Upper lobe of left lung (tissue), 4 donors: Measurements from ENCODE around the gene AMIGO3.
"Not testable (repeated sequence)": the region's sequence is repeated elsewhere in the genome, so short reads cannot be mapped to it uniquely, and the experiment has no call there.

Source experiments
- EP300 ChIP-seq, 4 donors: sonication (generic); formaldehyde crosslinking; IDR thresholded peaks; one replicate each; pipeline ENCODE4 v1.5.1; 2017; ENCODE audit warnings: antibody characterized with exemption in 4 of 4, control low read depth in 2 of 4
- POLR2A ChIP-seq, 4 donors: fragments of 450-650 bp; IDR thresholded peaks; one replicate each; pipeline ENCODE4 v1.5.1; 2016 to 2017; ENCODE audit warnings: antibody characterized with exemption in 4 of 4, mild to moderate bottlenecking in 2 of 4
- POLR2AphosphoS5 ChIP-seq, 2 donors: sonication (generic); formaldehyde crosslinking; IDR thresholded peaks; one replicate each; pipeline ENCODE4 v1.5.1; 2017; ENCODE audit warnings: antibody characterized with exemption in 2 of 2
- TF ChIP-seq, protein P1 (sequence below), 6 experiments: fragments of 450-650 bp in 4 of 6; fragments of 200-600 bp in 2 of 6; sonication (generic) in 2 of 6; IDR thresholded peaks; one replicate each; pipeline ENCODE4 v1.5.1; 2016 to 2019; ENCODE audit warnings: antibody characterized with exemption in 6 of 6

DNA sequence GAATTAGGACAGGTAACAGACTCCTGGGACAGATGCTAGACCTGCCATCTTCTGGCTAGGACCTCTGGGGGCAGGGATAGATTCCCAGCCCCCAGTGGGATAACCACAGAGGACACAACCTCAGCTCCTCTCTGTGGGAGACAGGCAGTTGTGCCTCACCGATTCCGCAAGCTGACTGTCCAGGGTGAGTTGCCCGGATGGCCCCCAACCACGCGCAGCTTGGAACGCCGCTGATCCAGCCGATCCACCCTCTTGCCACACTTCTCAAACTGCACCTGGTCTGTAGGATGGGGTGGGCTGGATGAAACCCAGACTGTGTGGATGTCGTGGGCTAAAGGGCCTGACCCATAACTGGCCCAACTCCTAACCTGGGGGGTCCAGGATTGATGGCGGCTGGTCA lies 34.4 kb downstream of the AMIGO3 start:
- TF ChIP-seq, protein P1, sequence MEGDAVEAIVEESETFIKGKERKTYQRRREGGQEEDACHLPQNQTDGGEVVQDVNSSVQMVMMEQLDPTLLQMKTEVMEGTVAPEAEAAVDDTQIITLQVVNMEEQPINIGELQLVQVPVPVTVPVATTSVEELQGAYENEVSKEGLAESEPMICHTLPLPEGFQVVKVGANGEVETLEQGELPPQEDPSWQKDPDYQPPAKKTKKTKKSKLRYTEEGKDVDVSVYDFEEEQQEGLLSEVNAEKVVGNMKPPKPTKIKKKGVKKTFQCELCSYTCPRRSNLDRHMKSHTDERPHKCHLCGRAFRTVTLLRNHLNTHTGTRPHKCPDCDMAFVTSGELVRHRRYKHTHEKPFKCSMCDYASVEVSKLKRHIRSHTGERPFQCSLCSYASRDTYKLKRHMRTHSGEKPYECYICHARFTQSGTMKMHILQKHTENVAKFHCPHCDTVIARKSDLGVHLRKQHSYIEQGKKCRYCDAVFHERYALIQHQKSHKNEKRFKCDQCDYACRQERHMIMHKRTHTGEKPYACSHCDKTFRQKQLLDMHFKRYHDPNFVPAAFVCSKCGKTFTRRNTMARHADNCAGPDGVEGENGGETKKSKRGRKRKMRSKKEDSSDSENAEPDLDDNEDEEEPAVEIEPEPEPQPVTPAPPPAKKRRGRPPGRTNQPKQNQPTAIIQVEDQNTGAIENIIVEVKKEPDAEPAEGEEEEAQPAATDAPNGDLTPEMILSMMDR (IDR thresholded peaks at IDR 0.05): not testable (repeated sequence)
- not testable (repeated sequence) for TF ChIP-seq POLR2AphosphoS5, POLR2A, EP300 (IDR thresholded peaks at IDR 0.05)
